Thyroid gland (tissue), 4 donors: Measurements from ENCODE around the gene BBS9.

Experiments used
- CTCF ChIP-seq, 6 experiments: fragments of 200-600 bp in 3 of 6; fragments of 450-650 bp in 3 of 6; sonication (generic) in 3 of 6; IDR thresholded peaks; one replicate each; pipeline ENCODE4 v1.5.1; 2016 to 2019; ENCODE audit warnings: antibody characterized with exemption in 6 of 6, mild to moderate bottlenecking in 2 of 6, inconsistent platforms in 1 of 6, moderate library complexity in 1 of 6
- POLR2A ChIP-seq, 2 donors: fragments of 450-650 bp; IDR thresholded peaks; one replicate each; pipeline ENCODE4 v1.6.1; 2017; ENCODE audit warnings: antibody characterized with exemption in 2 of 2, mild to moderate bottlenecking in 2 of 2, moderate library complexity in 1 of 2

DNA sequence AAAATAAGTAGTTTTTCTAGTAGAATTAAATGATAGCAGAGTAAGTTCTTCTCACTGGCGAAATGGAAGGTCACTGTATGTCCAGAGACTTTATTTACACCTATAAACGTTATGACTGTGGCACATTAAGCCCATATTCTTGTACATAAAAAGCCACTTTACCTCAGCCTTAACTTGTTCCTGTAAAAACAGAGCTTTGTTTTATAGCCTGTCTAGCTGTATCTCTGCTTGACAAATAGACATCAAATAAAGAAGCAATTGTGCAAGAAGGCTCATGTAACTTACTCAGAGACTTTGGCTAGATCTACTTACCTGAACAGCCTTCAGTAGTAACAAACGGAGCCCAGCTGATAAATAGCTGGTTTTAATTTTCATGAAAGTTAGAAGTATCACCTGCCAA lies 451.9 kb downstream of the BBS9 start:
- TF ChIP-seq CTCF (IDR thresholded peaks at IDR 0.05), result no peak
- TF ChIP-seq POLR2A (IDR thresholded peaks at IDR 0.05), result no peak
